Kidney epithelial cell (primary cell): ENCODE measurements around the gene ACKR1. TPM values are rescaled to one million over a fixed set of nuclear protein-coding genes. Genes with fewer than 3 reads are reported as not detected.

Experiments used
- DNase-seq: peaks from one replicate; pipeline ENCODE4 v3.0.0-alpha.2; 2010; ENCODE audit warnings: low read depth
- H3K27me3 ChIP-seq: 2 replicates; pipeline ENCODE4 v1.6.0; 2011; ENCODE audit warnings: low read length; ENCODE audit not compliant: control insufficient read depth, insufficient read depth
- H3K36me3 ChIP-seq: 2 replicates; pipeline ENCODE4 v1.5.1; 2011; ENCODE audit warnings: low read length; ENCODE audit not compliant: control insufficient read depth, insufficient read depth
- H3K4me3 ChIP-seq: 2 replicates; pipeline ENCODE4 v1.5.1; 2011; ENCODE audit warnings: low read depth, mild to moderate bottlenecking, control low read depth, low read length
- CTCF ChIP-seq: IDR thresholded peaks from 2 replicates; pipeline ENCODE4 v1.5.1; 2011; ENCODE audit warnings: mild to moderate bottlenecking, moderate library complexity, low read length, control low read depth, inconsistent platforms; ENCODE audit not compliant: insufficient read depth, poor library complexity, severe bottlenecking
- total RNA-seq: library from RNA; depleted of rRNA; stranded (reverse); fragments of >200 nt; gene quantifications from 2 replicates; pipeline ENCODE4 v1.2.3, GENCODE V29; 2015

The ACKR1 gene
- total RNA-seq, 1 donor from 2014 or later: not detected

GRCh38 chr1:159239551-159240220, 35.0 kb downstream of the ACKR1 start:
- TF ChIP-seq CTCF: no peak
- DNase-seq: no peak
- Histone ChIP-seq H3K27me3 (no peaks in the 10 kb centered on the region), H3K4me3 (no peak overlapping the region), H3K36me3 (no peaks in the 10 kb centered on the region)

GRCh38 chr1:159247266-159247665, 42.6 kb downstream of the ACKR1 start:
- no peak for TF ChIP-seq CTCF
- no peaks in the 10 kb centered on the region for H3K36me3 ChIP-seq
- no peaks in the 10 kb centered on the region for H3K27me3 ChIP-seq
- DNase-seq: no peak
- no peak overlapping the region for H3K4me3 ChIP-seq

GRCh38 chr1:159248311-159248710, 43.6 kb downstream of the ACKR1 start:
- DNase-seq: no peak
- Histone ChIP-seq H3K36me3 (no peaks in the 10 kb centered on the region), H3K4me3 (no peak overlapping the region), H3K27me3 (no peaks in the 10 kb centered on the region)
- no peak for TF ChIP-seq CTCF

- H3K27me3 ChIP-seq: no peaks in the 10 kb centered on the region
- no peak overlapping the region for H3K4me3 ChIP-seq
- no peak for TF ChIP-seq CTCF
- DNase-seq: no peak
- no peaks in the 10 kb centered on the region for H3K36me3 ChIP-seq
These were observed 46.1 kb downstream of the ACKR1 start for GRCh38 chr1:159250638-159251216.

Other genes with a start within 250 kb of the ACKR1 start
- 27.2 and 34.3 TPM in 2 replicates for gene IFI16, start 195.0 kb upstream of the ACKR1 start, total RNA-seq
- gene AIM2, start 128.1 kb upstream of the ACKR1 start, total RNA-seq: not detected in 2 replicates
- 0.04 TPM in 1 of 2 replicates, not detected in the other for gene CADM3, start 33.3 kb upstream of the ACKR1 start, total RNA-seq
- not detected in 2 replicates for gene FCER1A, start 97.5 kb downstream of the ACKR1 start, total RNA-seq
- gene OR10J4, start 227.3 kb downstream of the ACKR1 start, total RNA-seq: not detected in 2 replicates
- not detected in 2 replicates for gene OR10J1, start 234.8 kb downstream of the ACKR1 start, total RNA-seq